ENCODE results near the gene SMKR1.
"Not testable (repeated sequence)": the region's sequence is repeated elsewhere in the genome, so short reads cannot be mapped to it uniquely, and the experiment has no call there.

SMKR1 gene

GRCh38 chr7:129530795-129531391, 28.6 kb downstream of the SMKR1 start:
- no peak for DNase-seq

- DNase-seq = no peak
Observed at GRCh38 chr7:129531721-129532120, 29.4 kb downstream of the SMKR1 start.

GRCh38 chr7:129532375-129532774, 30.0 kb downstream of the SMKR1 start:
- DNase-seq = no peak

GRCh38 chr7:129534558-129535274, 32.4 kb downstream of the SMKR1 start:
- DNase-seq = not testable (repeated sequence)

GRCh38 chr7:129535896-129536295, 33.6 kb downstream of the SMKR1 start:
- DNase-seq = no peak

- DNase-seq = no peak
Observed at GRCh38 chr7:129536323-129536722, 34.0 kb downstream of the SMKR1 start.

- no peak for DNase-seq
Observed at GRCh38 chr7:129538790-129539189, 36.5 kb downstream of the SMKR1 start.

GRCh38 chr7:129540340-129540739, 38.0 kb downstream of the SMKR1 start:
- DNase-seq = no peak

GRCh38 chr7:129544700-129545099, 42.4 kb downstream of the SMKR1 start:
- no peak for DNase-seq

GRCh38 chr7:129550693-129551360, 48.5 kb downstream of the SMKR1 start:
- DNase-seq = no peak

- DNase-seq = peak in 1 of 2 experiments; percentile 23
Observed at GRCh38 chr7:129553899-129554461, 51.6 kb downstream of the SMKR1 start.

GRCh38 chr7:129556607-129557133, 54.3 kb downstream of the SMKR1 start:
- DNase-seq = no peak

GRCh38 chr7:129557686-129558481, 55.6 kb downstream of the SMKR1 start:
- no peak for DNase-seq

GRCh38 chr7:129559564-129559963, 57.2 kb downstream of the SMKR1 start:
- DNase-seq = no peak

- DNase-seq = no peak
Observed at GRCh38 chr7:129560831-129561230, 58.5 kb downstream of the SMKR1 start.

- DNase-seq = peak in 1 of 2 experiments; percentile 37
Observed at GRCh38 chr7:129561677-129562359, 59.5 kb downstream of the SMKR1 start.

Data from Kasumi-1 (cell line).